WI38 (cell line): Measurements from ENCODE around the gene RYR1.
"Not testable (repeated sequence)": the region's sequence is repeated elsewhere in the genome, so short reads cannot be mapped to it uniquely, and the experiment has no call there.

Source experiments
- H3K4me3 ChIP-seq: 2 replicates; pipeline ENCODE4 v1.5.1; 2011; ENCODE audit warnings: low read depth, mild to moderate bottlenecking, control low read depth, low read length
- TF ChIP-seq, protein P1 (sequence below): IDR thresholded peaks from 2 replicates; pipeline ENCODE4 v1.5.1; 2012; ENCODE audit warnings: low read depth, mild to moderate bottlenecking, control low read depth, low read length

Gene RYR1

DNA sequence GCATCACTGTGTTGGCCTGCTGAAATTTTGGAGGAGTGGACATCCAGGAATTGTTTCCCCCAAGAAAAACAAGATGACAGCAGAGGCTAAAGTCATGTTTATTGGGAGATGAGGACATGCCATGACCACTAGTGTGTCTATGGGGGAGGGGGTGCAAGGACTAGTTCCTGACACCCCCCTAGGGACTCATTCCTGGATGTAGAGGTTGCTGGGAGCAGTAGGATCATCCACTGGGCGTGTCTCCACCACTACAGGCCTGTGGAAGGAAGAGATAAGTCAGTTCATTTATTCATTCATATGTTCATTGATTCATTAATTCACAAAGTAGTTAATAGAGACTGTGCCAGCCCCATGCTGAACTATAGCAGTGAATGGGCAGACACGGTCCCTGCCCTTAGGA, 154.1 kb downstream of the RYR1 start:
- TF ChIP-seq, protein P1, sequence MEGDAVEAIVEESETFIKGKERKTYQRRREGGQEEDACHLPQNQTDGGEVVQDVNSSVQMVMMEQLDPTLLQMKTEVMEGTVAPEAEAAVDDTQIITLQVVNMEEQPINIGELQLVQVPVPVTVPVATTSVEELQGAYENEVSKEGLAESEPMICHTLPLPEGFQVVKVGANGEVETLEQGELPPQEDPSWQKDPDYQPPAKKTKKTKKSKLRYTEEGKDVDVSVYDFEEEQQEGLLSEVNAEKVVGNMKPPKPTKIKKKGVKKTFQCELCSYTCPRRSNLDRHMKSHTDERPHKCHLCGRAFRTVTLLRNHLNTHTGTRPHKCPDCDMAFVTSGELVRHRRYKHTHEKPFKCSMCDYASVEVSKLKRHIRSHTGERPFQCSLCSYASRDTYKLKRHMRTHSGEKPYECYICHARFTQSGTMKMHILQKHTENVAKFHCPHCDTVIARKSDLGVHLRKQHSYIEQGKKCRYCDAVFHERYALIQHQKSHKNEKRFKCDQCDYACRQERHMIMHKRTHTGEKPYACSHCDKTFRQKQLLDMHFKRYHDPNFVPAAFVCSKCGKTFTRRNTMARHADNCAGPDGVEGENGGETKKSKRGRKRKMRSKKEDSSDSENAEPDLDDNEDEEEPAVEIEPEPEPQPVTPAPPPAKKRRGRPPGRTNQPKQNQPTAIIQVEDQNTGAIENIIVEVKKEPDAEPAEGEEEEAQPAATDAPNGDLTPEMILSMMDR: no peak
- no peak overlapping the region for H3K4me3 ChIP-seq

DNA sequence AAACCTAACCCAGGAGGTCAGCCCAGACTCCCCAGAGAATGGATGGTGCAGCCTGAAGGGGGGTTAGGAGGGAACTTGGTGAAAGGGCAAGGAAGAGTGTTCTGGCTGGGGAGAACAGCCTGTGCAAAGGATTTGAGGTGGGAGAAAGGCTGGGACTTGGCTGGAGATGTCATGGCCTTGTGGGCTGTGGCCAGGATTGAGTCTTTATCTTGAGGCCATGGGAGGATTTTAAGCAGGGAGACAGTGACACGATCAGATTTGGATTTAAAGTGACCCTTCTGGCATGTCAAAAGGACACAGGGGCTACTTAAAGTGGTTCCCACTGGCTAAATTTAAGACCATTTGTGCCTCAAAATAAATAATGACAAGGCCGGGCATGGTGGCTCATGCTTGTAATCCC, 154.6 kb downstream of the RYR1 start:
- TF ChIP-seq, protein P1: no peak
- no peak overlapping the region for H3K4me3 ChIP-seq

GRCh38 chr19:38592940-38593339, 159.4 kb downstream of the RYR1 start:
- H3K4me3 ChIP-seq: no peak overlapping the region
- TF ChIP-seq, protein P1: no peak

DNA sequence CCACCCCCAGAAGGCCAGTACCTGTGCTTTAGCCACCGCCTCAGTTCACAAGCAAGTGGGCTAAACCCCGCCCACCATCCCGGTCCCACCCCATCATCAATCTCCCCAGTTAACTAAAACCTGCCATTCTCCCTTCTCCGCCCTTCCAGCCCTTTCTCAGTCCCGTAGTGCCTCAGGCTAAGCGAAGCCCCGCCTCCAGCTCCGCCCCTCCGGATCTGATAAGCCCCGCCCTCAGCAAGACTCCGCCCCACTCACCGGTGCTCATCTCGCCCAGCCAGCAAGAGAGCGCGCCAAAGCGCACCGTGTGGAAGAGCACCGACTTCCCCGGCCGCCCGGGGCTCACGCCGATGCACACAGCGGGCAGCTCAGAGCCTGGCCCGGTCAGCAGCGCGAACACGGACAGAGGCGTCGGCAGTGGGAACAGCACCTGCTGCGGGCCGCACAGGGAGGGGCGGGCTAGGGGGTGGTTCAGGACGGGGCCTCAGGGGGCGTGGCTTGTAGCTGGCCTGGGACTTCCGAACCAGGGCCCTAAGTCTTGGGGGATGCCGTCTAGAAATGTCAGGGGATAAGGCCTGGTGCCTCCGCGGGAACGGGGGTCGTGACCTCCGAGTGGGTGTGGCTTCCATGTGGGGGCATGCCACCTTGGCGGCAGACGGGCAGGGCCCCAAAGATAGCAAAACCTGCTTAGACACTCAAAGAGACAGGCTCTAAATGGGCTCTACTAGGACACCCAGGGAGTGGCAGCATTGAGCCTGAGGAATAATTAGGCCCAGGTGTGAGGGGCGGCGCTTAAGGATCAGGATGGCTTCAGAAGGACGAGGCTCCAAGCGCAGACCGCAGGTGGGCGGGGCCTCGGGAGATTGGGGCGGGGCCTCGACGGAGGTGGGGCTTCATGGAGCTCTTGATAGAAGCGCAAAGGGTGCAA, 162.8 kb downstream of the RYR1 start:
- no peak overlapping the region for H3K4me3 ChIP-seq
- TF ChIP-seq, protein P1: no peak

- H3K4me3 ChIP-seq: no peak overlapping the region
- TF ChIP-seq, protein P1: no peak
These were observed 163.6 kb downstream of the RYR1 start for GRCh38 chr19:38597075-38597474.

GRCh38 chr19:38599722-38600121, 166.2 kb downstream of the RYR1 start:
- no peak overlapping the region for H3K4me3 ChIP-seq
- TF ChIP-seq, protein P1: no peak

DNA sequence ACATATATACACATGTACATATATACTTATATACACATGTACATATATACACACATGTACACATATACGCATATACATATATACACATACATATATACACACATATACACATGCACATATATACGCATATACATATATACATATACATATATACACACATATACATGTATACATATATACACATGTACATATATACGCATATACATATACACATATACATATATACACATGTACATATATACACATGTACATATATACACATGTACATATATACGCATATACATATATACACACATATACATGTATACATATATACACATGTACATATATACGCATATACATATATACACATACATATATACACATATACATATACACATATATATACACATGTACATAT, 169.4 kb downstream of the RYR1 start:
- H3K4me3 ChIP-seq: not testable (repeated sequence)

DNA sequence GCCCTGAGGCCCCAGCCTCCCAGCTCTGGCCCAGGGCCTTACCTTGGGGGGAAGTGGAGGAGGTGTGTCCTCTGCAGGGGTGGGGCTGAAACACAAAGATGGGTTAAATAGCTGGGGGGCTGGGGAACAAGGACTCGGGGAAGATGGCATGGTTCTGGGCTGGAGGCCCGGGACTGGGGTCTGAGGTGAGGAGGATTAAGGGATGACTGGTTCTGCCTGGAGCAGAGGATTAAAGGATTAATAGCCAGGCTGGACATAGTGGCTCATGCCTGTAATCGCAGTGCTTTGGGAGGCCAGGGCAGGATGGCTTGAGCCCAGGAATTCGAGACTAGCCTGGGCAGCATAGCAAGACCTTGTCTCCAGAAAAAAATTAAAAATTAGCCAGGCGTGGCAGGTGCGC, 172.6 kb downstream of the RYR1 start:
- TF ChIP-seq, protein P1: no peak
- no peak overlapping the region for H3K4me3 ChIP-seq
